PC-3 (cell line): ENCODE measurements around the gene MEFV. TPM values are rescaled to one million over a fixed set of nuclear protein-coding genes. Genes with fewer than 3 reads are reported as not detected.
"Not testable (repeated sequence)": the region's sequence is repeated elsewhere in the genome, so short reads cannot be mapped to it uniquely, and the experiment has no call there.

Experiments
- ATAC-seq: fragments of 200-7000 bp; cut with Tn5 transposase; 2 replicates; pipeline ENCODE4 v1.9.1; 2020; ENCODE audit warnings: mild to moderate bottlenecking, moderate library complexity
- BruUV-seq: library from RNA; stranded (reverse); fragments of 400-500 nt; replicated peaks from 2 replicates; lab custom pipeline; 2021; lab: Mats Ljungman, UMichigan
- CTCF ChIA-PET: fragments of 300-600 bp; sonication (Branson Sonifier 250); formaldehyde crosslinking; loops from one replicate; lab custom pipeline; 2022; ENCODE audit warnings: antibody characterized with exemption; lab: Charles Lee
- POLR2A ChIA-PET: fragments of 300-600 bp; sonication (Branson Sonifier 250); formaldehyde crosslinking; loops from one replicate; lab custom pipeline; 2022; ENCODE audit warnings: antibody characterized with exemption; ENCODE audit not compliant: unreplicated experiment; lab: Charles Lee
- DNase-seq: peaks from one replicate; pipeline ENCODE4 v3.0.0-alpha.2; 2015
- H2AFZ ChIP-seq: fragments of 300-600 bp; sonication (generic); 2 replicates; pipeline ENCODE4 v1.6.0; 2016; ENCODE audit warnings: antibody characterized with exemption, low read length
- H3F3A ChIP-seq: fragments of 300-600 bp; sonication (generic); one replicate; pipeline ENCODE4 v1.6.0; 2017; ENCODE audit warnings: antibody characterized with exemption, low read length, control low read depth, mild to moderate bottlenecking; ENCODE audit not compliant: unreplicated experiment
- H3K27ac ChIP-seq: fragments of 300-600 bp; sonication (generic); 2 replicates; pipeline ENCODE4 v1.5.1; 2016; ENCODE audit warnings: mild to moderate bottlenecking, low read length
- H3K27me3 ChIP-seq: fragments of 300-600 bp; sonication (generic); 2 replicates; pipeline ENCODE4 v1.6.1; 2016; ENCODE audit warnings: low read length, mixed read lengths
- H3K36me3 ChIP-seq: fragments of 300-600 bp; sonication (generic); 2 replicates; pipeline ENCODE4 v1.6.1; 2016; ENCODE audit warnings: low read depth, mixed run types, low read length, mixed read lengths
- H3K4me1 ChIP-seq: fragments of 300-600 bp; sonication (generic); 2 replicates; pipeline ENCODE4 v1.5.1; 2016; ENCODE audit warnings: low read length; ENCODE audit not compliant: insufficient read depth
- H3K4me2 ChIP-seq: fragments of 300-600 bp; sonication (generic); 2 replicates; pipeline ENCODE4 v1.6.0; 2016; ENCODE audit warnings: low read length
- H3K4me3 ChIP-seq: fragments of 300-600 bp; sonication (generic); 2 replicates; pipeline ENCODE4 v1.5.1; 2016; ENCODE audit warnings: mild to moderate bottlenecking, low read length, mixed read lengths
- H3K79me2 ChIP-seq: fragments of 300-600 bp; sonication (generic); 2 replicates; pipeline ENCODE4 v1.6.1; 2017; ENCODE audit warnings: low read length, mixed read lengths
- H3K9ac ChIP-seq: fragments of 300-600 bp; sonication (generic); 2 replicates; pipeline ENCODE4 v1.6.0; 2016; ENCODE audit warnings: mild to moderate bottlenecking, low read length
- H3K9me2 ChIP-seq: fragments of 300-600 bp; sonication (generic); replicated peaks from 2 replicates; pipeline ENCODE4 v1.6.1; 2016; ENCODE audit warnings: mixed run types, low read length, mixed read lengths
- H3K9me3 ChIP-seq: fragments of 300-600 bp; sonication (generic); 2 replicates; pipeline ENCODE4 v1.6.1; 2016; ENCODE audit warnings: low read length, mixed read lengths
- H4K20me1 ChIP-seq: fragments of 300-600 bp; sonication (generic); 2 replicates; pipeline ENCODE4 v1.6.1; 2016; ENCODE audit warnings: low read length, mixed read lengths
- EZH2 ChIP-seq: fragments of 300-600 bp; sonication (generic); IDR thresholded peaks from one replicate; pipeline ENCODE4 v1.6.1; 2017; ENCODE audit warnings: antibody characterized with exemption, mild to moderate bottlenecking, low read length; ENCODE audit not compliant: unreplicated experiment
- EZH2phosphoT487 ChIP-seq: fragments of 300-600 bp; sonication (generic); IDR thresholded peaks from 2 replicates; pipeline ENCODE4 v1.6.1; 2018; ENCODE audit warnings: mild to moderate bottlenecking, antibody characterized with exemption, low read length, borderline replicate concordance
- intact Hi-C: fragments of 100-400 bp; cut with micrococcal nuclease; formaldehyde crosslinking; loops from 2 replicates; pipeline ENCODE4 v1.9.0; 2023
- total RNA-seq: library from RNA; depleted of rRNA; stranded (reverse); fragments of >200 nt; gene quantifications from 2 replicates; pipeline ENCODE4 v1.2.3, GENCODE V29; 2014
- TF ChIP-seq, protein P1 (sequence below): fragments of 300-600 bp; sonication (generic); conservative IDR thresholded peaks from 2 replicates; pipeline ENCODE4 v1.5.1; 2017; ENCODE audit warnings: antibody characterized with exemption, low read depth, mild to moderate bottlenecking, low read length

MEFV gene
- total RNA-seq, 1 experiment from 2014 or later = 0.04 TPM

- Histone ChIP-seq H4K20me1 (no peaks in the 10 kb centered on the region), H3K9me2 (no peaks in the 10 kb centered on the region), H2AFZ (no peak overlapping the region), H3F3A (no peaks in the 10 kb centered on the region), H3K4me2 (no peak overlapping the region), H3K27me3 (no peaks in the 10 kb centered on the region), H3K9me3 (no peaks in the 10 kb centered on the region), H3K36me3 (no peaks in the 10 kb centered on the region), H3K79me2 (no peaks in the 10 kb centered on the region), H3K4me3 (no peak overlapping the region), H3K4me1 (no peaks in the 10 kb centered on the region), H3K27ac (no peak overlapping the region), H3K9ac (no peak overlapping the region)
- DNase-seq = no peak
- intact Hi-C loops = no loop called here
- ATAC-seq = no peak
- CTCF ChIA-PET = no interaction called here
- POLR2A ChIA-PET = no interaction called here
- no TSS peak for BruUV-seq
- TF ChIP-seq EZH2 (no peak), EZH2phosphoT487 (no peak)
- TF ChIP-seq, protein P1, sequence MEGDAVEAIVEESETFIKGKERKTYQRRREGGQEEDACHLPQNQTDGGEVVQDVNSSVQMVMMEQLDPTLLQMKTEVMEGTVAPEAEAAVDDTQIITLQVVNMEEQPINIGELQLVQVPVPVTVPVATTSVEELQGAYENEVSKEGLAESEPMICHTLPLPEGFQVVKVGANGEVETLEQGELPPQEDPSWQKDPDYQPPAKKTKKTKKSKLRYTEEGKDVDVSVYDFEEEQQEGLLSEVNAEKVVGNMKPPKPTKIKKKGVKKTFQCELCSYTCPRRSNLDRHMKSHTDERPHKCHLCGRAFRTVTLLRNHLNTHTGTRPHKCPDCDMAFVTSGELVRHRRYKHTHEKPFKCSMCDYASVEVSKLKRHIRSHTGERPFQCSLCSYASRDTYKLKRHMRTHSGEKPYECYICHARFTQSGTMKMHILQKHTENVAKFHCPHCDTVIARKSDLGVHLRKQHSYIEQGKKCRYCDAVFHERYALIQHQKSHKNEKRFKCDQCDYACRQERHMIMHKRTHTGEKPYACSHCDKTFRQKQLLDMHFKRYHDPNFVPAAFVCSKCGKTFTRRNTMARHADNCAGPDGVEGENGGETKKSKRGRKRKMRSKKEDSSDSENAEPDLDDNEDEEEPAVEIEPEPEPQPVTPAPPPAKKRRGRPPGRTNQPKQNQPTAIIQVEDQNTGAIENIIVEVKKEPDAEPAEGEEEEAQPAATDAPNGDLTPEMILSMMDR = no peak
Observed at GRCh38 chr16:3202903-3203539, 53.4 kb downstream of the MEFV start.

DNA sequence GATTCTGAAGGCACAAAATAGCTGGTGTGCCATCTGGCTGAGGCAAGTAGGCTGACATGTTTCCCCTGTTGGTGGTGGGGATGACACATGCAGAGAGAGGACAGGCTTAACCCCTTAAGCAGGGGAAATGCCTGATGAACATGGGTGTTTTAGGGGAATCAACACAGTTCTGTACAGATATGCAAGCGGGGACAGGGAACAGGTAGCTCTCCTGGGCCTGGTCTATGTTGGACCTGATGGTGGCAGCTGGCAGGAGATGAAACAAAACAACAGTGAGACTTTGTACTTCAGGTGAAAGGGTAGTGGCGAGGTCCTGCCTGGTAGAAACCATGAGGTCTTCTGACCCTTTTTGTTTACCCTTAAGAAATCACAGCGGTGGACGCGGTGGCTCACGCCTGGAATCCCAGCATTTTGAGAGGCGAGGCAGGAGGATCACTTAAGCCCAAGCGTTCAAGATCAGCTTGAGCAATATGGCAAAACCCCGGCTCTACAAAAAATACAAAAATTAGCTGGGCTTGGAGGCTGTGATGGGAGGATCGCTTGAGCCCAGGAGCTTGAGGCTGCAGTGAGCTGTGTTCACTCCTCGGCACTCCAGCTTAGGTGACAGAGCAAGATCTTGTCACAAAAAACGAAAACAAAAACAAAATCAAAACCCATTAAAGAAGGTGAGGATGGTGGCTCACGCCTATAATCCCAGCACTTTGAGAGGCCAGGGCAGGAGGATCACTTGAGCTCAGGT is 57.9 kb downstream of the MEFV start:
- H3K9me2 ChIP-seq = no peaks in the 10 kb centered on the region
- H4K20me1 ChIP-seq = no peaks in the 10 kb centered on the region
- intact Hi-C loops = no loop called here
- H3K4me3 ChIP-seq = no peak overlapping the region
- CTCF ChIA-PET = no interaction called here
- H3F3A ChIP-seq = no peaks in the 10 kb centered on the region
- H3K36me3 ChIP-seq = no peaks in the 10 kb centered on the region
- TF ChIP-seq, protein P1 = no peak
- TF ChIP-seq EZH2 (no peak), EZH2phosphoT487 (no peak)
- H3K27me3 ChIP-seq = no peaks in the 10 kb centered on the region
- H3K4me2 ChIP-seq = no peak overlapping the region
- H3K27ac ChIP-seq = no peak overlapping the region
- POLR2A ChIA-PET = no interaction called here
- H3K9ac ChIP-seq = no peak overlapping the region
- no peak overlapping the region for H2AFZ ChIP-seq
- H3K9me3 ChIP-seq = no peaks in the 10 kb centered on the region
- BruUV-seq = no TSS peak
- DNase-seq (no peak), ATAC-seq (no peak)
- no peaks in the 10 kb centered on the region for H3K4me1 ChIP-seq
- H3K79me2 ChIP-seq = no peaks in the 10 kb centered on the region

DNA sequence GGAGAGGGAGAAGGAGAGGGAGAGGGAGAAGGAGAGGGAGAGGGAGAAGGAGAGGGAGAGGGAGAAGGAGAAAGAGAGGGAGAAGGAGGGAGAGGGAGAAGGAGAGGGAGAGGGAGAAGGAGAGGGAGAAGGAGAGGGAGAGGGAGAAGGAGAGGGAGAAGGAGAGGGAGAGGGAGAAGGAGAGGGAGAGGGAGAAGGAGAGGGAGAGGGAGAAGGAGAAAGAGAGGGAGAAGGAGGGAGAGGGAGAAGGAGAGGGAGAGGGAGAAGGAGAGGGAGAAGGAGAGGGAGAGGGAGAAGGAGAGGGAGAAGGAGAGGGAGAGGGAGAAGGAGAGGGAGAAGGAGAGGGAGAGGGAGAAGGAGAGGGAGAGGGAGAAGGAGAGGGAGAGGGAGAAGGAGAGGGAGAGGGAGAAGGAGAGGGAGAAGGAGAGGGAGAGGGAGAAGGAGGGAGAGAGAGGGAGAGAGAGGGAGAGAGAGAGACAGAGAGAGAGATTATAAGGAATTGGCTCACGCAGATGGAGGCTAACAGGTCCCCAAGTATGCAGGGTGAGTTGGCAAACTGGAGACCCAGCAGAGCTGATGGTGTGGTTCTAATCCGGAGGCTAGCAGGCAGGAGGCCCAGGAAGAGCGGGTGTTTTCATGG is 58.6 kb downstream of the MEFV start:
- H3K4me1 ChIP-seq, H2AFZ ChIP-seq, H3K27me3 ChIP-seq, H4K20me1 ChIP-seq, H3F3A ChIP-seq, H3K79me2 ChIP-seq, intact Hi-C loops, BruUV-seq, H3K4me3 ChIP-seq, POLR2A ChIA-PET, H3K36me3 ChIP-seq, DNase-seq, H3K9ac ChIP-seq, H3K4me2 ChIP-seq, H3K9me2 ChIP-seq, H3K27ac ChIP-seq, H3K9me3 ChIP-seq, CTCF ChIA-PET, ATAC-seq: not testable (repeated sequence)
